HG03571 (cell line): ENCODE measurements around the gene USH1G.

Experiments used
- ATAC-seq: cut with Tn5 transposase; IDR thresholded peaks from one replicate; pipeline ENCODE4 v1.9.1; 2021; ENCODE audit not compliant: unreplicated experiment

USH1G gene

DNA sequence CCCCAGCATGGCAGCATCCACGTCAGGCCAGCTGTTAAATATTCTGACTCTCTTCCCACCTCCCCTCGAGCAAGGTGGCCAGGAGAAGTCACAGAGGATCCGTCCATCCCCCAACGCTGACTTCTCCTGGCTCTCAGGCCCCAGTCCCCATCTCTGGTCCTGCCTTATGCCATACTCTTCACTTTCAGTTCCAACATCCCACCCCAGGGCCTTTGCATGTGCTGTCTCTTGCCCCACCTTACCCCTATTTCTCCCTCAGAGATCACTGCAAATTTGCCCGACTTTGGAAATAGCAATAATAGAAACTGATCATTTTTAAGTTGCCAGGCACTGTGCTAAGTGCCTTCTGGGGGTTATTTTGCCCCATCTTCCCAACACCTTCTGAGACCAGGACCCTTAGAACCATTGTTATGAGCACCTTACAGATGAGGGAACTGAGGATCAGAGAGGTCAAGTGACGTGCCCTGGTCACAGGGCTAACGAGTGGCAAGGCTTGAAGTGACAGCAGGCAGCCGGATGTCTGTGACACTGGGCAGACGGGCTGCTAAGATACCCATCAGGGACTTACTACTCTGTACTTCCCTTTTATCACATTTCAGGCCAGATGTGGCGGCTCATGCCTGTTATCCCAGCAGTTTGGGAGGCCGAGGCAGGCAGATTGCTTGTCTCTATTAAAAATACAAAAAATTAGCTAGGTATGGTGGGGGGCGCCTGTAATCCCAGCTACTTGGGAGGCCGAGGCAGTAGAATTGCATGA, 31.8 kb upstream of the USH1G start:
- no peak for ATAC-seq

- ATAC-seq, result no peak
Measured at GRCh38 chr17:74954115-74954514, 31.1 kb upstream of the USH1G start.

GRCh38 chr17:74953134-74953687, 30.2 kb upstream of the USH1G start:
- no peak for ATAC-seq

DNA sequence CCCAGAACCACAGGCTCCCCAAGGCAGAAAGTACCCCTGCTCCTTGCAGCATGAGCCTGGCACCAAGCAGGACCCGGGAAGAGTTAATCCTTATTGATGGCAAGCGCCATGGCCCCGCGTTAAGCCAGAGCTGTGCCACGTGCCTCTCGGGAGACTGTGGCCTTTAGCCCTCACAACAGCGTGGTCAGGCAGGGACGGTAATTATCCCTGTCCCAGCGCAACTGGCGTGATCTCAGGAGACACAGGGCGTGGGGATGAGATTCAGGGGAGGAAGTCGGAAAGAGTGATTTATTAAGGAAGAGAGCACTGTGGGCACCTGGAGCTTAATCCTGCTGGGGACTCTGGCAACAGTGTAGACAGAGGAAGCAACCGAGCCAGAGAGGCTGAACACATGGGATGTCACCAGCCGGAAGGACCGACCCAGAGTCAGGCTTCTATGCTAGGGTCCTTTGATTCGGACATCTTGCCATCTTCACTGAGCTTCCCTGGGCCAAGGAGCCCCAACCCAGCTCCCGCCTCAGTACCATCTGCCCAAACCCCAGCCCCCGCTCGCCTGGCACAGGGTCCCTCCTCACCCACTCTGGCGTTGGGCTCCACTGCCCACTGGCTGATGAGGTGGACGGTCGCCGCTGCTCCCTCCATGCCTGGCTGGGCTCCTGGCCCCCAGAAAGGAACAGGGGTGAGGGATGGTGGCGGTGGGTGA, 29.5 kb upstream of the USH1G start:
- no peak for ATAC-seq

GRCh38 chr17:74951680-74952421, 28.8 kb upstream of the USH1G start:
- ATAC-seq, result no peak

- no peak for ATAC-seq
Measured at GRCh38 chr17:74951065-74951464, 28.0 kb upstream of the USH1G start.

DNA sequence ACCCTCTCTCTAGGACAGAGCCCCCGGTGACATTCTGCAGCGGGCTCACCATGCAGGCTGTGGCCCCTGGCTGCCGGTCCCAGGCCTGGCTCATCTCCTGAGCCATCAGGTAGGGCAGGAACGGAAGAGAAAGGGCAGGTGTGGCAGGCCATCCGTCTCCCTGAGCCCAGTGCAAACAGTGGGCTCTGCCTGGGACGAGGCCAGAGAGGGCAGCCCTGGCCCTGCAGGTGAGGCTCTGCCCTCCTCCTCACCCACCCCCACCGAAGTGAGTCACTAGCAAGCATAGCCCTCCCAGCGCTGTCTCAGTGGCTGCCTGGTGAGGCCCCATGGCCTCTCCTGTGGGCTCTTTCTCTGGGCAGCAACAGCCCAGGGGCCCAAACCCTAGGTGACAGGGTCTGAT, 27.2 kb upstream of the USH1G start:
- ATAC-seq, result no peak

DNA sequence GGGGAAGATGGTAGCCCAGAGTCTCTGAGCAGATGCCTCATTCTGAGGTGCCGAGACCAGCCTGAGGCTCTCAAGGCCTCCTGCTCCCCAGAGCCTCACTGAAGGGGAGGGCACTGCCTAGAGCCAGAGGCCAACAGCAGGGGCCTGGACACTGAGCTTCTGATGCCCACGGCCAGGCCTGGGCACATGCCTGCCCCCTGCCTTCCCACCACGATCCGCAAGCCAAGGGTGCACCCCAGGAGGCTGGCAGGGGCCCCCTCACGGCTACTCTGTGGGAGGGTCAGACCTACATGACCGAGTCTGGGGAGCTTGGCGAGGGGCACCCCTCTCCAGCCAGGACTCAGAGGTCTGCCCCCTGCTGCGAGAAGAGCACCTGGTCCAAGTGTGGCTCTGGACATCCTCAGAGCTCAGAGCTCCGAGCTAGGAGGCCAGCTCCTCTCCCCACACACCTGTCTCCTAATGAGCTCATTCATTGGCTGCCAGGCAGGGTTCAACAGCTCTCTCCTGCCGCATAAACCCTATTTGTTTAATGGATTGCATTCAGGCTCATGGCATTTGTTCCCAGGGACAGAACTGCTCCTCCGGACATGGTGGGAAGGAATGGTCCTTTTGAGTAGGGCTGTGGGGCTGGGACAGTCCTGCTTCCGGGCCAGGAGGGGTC, 26.5 kb upstream of the USH1G start:
- no peak for ATAC-seq

DNA sequence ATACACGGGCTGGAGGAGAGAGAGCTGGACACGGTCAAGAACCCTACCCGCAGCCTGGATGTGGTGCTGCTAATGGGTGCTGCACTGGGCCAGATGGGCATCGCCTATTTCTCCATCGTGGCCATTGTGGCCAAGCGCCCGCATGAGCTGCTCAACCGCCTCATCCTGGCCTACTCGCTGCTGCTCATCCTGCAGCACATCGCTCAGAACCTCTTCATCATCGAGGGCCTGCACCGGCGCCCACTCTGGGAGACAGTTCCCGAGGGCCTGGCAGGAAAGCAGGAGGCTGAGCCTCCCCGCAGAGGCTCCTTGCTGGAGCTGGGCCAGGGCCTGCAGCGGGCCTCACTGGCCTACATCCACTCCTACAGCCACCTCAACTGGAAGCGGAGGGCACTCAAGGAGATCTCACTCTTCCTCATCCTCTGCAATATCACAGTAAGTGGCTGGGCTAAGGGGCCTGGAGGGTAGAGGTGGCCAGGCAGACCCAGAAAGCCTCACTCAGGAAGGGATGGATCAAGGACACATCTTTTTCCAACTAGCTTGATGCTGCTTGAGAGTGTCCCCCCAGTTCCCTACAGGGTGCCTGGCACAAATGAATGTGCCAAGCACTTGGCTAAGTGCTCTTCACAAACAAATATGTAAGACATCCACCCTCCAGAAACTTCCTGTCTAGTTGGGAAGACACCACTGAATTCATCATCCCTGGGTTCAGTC, 24.1 kb upstream of the USH1G start:
- ATAC-seq, result no peak

DNA sequence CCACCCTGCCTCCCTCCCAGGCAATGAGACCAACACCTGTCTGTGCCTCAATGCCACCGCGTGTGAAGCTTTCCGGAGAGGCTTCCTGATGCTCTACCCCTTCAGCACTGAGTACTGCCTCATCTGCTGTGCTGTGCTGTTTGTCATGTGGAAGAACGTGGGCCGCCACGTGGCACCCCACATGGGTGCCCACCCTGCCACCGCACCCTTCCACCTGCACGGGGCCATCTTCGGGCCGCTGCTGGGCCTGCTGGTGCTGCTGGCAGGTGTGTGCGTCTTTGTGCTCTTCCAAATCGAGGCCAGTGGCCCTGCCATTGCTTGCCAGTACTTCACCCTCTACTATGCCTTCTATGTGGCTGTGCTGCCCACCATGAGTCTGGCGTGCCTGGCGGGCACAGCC, 23.6 kb upstream of the USH1G start:
- ATAC-seq, result no peak

DNA sequence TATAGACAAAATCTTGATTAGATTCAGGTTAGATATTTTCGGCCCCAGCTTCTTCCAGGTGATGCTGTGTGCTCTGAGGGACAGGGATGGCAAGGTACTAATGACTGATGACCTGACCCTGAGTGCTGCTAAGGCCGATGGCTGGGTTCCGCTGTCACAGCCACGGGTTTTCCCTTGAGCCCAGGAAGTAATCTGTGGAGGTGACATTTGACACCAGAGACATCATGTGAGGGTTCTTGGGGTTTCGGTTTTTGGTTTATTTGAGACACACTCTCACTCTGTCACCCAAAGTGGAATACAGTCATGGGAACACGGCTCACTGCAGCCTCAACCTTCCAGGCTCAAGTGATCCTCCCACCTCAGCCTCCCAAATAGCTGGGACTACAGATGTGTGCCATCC, 22.5 kb upstream of the USH1G start:
- no peak for ATAC-seq

- ATAC-seq, result no peak
Measured at GRCh38 chr17:74943808-74944522, 20.9 kb upstream of the USH1G start.

GRCh38 chr17:74941128-74941725, 18.2 kb upstream of the USH1G start:
- no peak for ATAC-seq

DNA sequence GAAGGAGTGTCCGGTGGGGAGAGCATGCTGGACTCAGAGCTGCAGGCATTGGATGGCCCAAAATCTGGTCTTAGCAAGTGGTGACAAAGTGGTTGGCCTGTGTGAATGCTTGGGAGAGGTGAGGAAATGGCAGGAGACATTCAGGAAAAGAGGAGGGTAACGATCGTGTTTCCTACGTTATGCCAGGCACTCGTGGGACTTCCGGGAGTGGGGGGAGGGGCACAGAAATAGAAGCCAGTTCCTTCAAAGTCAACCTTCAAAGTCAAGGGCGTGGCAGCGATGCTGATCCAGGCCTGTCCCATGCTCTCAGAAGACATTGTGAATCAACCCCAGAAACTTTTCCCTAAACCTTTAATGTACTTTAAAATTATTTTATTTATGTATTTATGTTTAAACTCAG, 16.5 kb upstream of the USH1G start:
- no peak for ATAC-seq

DNA sequence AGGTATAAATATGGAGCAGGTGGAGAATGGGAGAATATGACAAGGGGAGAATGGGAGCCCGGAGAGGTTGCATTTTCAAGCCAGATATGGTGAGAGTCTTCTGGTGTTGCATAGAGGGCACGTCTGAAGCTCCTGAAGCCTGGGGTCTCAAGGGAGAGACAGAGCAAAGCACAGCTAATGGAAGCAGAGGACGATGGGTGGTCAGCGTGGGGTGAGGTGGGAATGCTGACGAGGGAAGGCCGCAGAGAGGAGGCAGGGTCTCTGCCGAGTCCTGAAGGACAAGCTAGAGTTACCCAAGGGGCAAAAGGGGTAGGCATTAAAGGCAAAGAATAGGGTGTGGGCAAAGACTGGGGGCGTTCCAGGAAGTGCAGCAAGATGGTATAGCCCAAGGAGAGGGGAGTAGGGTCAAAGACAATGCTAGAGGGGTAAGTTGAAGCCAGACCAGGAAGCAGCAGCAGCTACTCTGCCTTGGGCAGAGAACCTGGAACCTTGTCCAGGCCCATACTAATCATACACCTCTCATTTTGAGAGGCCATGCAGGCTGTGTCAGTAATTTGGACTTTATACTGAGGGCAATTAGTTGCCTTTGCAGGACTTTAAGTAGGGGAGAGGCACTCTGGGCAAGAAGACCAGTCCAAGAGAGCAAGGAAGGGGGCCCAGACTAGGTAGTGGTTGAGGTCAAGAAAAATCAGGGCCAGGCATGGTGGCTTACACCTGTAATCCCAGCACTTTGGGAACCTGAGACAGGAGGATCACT, 15.3 kb upstream of the USH1G start:
- no peak for ATAC-seq

- ATAC-seq, result no peak
Measured at GRCh38 chr17:74937064-74938051, 14.3 kb upstream of the USH1G start.

GRCh38 chr17:74936470-74936799, 13.4 kb upstream of the USH1G start:
- ATAC-seq, result no peak
